AG09319 (cell line): ENCODE results near the gene NTN4.
A peak's percentile ranks its signal among the peaks of the same experiment; 100 is the strongest.
"Not testable (repeated sequence)": the region's sequence is repeated elsewhere in the genome, so short reads cannot be mapped to it uniquely, and the experiment has no call there.

Experiments used
- DNase-seq: peaks from one replicate; pipeline ENCODE4 v3.0.0-alpha.2; 2010; ENCODE audit warnings: low read depth; ENCODE audit errors: extremely low read depth
- TF ChIP-seq, protein P1 (sequence below): IDR thresholded peaks from 2 replicates; pipeline ENCODE4 v1.5.1; 2011; ENCODE audit warnings: low read depth, mild to moderate bottlenecking, inconsistent platforms, low read length, moderate library complexity

Gene NTN4

DNA sequence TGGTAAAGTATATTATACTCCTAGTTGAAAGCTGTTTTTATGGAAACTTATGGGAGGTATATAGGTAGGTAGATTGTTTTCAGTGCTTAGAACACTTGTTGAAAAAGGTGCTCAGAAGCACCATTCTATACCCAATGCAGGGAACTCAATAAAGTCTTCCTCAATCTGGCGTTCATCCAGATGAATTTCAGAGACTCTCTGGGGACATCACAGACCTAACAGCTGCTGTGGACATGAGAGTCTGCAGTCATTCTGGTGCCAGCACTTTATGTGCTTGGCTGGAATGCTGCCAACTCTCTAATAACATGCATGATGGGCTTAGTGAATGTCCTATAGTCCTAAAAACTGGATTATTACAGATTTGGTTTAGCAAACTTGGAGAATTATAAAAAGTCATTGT lies 115.9 kb downstream of the NTN4 start:
- no peak for DNase-seq
- TF ChIP-seq, protein P1, sequence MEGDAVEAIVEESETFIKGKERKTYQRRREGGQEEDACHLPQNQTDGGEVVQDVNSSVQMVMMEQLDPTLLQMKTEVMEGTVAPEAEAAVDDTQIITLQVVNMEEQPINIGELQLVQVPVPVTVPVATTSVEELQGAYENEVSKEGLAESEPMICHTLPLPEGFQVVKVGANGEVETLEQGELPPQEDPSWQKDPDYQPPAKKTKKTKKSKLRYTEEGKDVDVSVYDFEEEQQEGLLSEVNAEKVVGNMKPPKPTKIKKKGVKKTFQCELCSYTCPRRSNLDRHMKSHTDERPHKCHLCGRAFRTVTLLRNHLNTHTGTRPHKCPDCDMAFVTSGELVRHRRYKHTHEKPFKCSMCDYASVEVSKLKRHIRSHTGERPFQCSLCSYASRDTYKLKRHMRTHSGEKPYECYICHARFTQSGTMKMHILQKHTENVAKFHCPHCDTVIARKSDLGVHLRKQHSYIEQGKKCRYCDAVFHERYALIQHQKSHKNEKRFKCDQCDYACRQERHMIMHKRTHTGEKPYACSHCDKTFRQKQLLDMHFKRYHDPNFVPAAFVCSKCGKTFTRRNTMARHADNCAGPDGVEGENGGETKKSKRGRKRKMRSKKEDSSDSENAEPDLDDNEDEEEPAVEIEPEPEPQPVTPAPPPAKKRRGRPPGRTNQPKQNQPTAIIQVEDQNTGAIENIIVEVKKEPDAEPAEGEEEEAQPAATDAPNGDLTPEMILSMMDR = no peak

DNA sequence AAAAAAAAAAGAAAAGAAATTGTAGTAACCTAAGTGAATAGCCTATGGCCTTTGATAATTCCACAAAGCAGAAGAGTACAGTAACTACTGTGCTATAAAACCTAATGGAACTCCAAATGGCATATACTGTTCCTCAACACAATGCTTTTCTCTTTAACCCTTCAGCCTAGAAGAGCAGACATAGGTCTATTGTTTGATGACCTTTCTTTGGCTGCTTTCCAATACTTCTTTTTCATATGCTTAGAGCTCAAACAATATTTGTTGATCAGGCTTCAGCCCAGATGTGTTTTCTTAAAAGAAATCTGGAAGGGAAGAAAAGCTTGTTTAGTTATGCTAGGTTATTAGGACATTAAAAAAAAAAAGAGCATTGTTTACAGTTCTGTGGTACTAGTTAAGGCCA lies 116.4 kb downstream of the NTN4 start:
- DNase-seq = no peak
- TF ChIP-seq, protein P1 = no peak

DNA sequence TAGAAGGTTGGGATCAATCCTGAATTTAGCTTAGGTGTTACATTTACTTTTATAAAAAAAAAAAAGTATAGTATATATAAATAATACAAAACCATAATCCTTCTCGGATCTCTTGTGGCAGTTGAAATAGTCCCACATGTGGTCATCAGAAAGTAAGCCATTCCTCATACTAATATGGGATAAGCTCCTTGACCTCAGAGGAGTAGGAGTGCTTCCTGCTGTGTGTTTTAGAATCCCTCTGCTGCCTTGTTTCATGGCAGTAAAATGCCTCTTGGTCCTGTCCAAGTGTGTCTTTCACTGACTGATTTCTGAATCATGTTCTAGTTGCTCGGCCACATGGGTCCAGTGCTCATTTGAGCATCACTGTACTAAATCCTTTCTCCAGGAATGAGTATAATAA lies 117.0 kb downstream of the NTN4 start:
- TF ChIP-seq, protein P1 = no peak
- DNase-seq = no peak

DNA sequence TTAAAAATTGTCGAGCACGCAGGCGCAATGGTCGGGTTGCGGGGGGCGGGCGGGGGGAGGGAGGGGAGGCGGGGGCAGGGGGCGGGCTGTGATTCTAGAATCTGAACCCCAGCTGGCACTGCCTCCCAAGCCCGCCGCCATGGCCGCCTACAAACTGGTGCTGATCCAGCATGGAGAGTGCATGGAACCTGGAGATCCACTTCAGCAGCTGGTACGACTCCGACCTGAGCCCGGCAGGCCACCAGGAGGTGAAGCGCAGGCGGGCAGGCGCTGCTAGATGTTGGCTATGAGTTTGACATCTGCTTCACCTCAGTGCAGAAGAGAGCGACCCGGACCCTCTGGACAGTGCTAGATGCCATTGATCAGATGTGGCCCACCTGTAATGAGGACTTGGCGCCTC lies 118.4 kb downstream of the NTN4 start:
- TF ChIP-seq, protein P1 = no peak
- DNase-seq = no peak

DNA sequence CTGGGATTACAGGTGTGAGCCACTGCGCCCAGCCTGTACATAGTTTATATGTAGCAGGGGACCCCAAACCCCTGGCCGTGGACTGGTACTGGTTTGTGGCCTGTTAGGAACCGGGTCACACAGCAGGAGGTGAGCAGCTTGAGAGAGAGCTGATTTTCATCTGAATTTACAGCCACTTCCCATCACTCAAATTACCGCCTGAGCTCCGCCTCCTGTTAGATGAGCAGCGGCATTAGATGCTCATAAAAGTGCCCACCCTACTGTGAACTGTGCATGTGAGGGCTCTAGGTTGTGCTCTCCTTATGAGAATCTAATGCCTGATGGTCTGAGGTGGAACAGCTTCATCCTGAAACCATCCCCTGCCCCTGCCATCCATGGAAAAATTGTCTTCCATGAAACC lies 119.3 kb downstream of the NTN4 start:
- TF ChIP-seq, protein P1 = no peak
- no peak for DNase-seq

DNA sequence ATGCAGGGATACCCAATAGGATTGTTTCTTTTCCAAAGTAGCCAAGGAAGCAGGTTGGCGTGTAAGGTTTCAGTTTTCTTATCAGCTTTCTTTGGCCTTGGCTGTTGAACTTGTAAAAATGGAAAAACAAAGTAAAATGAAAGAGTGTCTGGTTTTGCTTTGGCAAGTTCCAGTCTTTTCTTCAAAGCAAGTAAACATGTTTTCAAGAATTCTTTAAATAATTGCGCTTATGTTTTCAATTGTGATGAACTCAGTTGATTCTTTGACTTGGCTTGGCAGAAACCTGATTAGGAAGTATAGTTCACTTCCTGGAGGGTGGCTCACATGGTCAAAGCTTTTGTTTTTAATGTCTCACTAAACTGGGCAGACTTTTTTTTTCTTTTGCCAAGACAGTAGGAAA lies 127.0 kb downstream of the NTN4 start:
- TF ChIP-seq, protein P1 = no peak
- DNase-seq = peak; percentile 4

DNA sequence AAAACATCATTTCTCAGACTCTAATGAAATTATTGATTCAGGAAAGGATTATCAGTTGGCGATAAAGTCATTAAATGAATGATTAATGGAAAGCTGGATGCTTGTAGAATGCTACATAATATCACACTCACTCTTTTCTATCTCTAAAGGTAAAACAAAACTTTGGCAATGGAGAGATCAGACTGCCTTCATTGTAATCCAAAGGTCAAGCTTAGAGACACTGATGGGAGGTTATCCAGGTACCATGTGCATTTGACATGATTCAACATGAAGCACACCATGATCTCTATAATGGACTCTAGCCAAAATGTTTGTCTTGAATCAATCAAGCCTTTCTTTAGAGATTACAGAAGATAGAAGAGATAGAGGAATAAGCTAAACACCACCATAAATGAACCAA lies 129.2 kb downstream of the NTN4 start:
- DNase-seq = no peak
- TF ChIP-seq, protein P1 = no peak

DNA sequence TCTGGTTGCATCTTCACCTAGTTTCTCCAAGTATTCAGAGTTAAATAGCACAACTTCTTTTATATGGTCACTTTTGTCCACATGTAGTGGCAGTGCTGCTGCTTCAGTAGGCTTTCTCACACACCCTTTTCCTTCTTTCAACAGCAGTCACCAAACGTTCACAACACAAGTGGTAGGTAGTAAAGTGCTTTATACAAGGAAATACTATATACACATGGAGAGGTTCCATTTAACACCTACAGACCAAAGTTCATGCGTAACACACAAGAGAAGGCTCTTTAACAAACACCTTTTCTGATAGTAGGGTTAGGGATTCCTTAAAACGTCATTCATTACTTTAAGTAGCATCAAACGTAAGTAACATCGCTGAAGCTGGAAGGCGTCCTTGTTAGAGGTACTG lies 132.2 kb downstream of the NTN4 start:
- TF ChIP-seq, protein P1 = no peak

DNA sequence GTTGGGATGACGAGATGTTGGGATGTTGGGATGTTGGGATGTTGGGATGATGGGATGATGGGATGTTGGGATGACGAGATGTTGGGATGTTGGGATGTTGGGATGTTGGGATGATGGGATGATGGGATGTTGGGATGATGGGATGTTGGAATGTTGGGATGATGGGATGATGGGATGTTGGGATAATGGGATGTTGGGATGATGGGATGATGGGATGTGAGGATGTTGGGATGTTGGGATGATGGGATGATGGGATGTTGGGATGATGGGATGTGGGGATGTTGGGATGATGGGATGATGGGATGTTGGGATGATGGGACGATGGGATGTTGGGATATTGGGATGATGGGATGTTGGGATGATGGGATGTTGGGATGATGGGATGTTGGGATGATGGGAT lies 135.9 kb downstream of the NTN4 start:
- DNase-seq = not testable (repeated sequence)

More for the DNA sequence above, 132.2 kb downstream of the NTN4 start:
- DNase-seq = no peak
